Stimulated activated CD8-positive, alpha-beta memory T cell treated with anti-CD3 and anti-CD28 coated beads, Interleukin-12 subunit alpha, Interleukin-12 subunit beta, amount 100 ng/mL, for 24 hours (primary cell): ENCODE data around the gene AMIGO1.
A peak's percentile ranks its signal among the peaks of the same experiment; 100 is the strongest.

Experiments used
- DNase-seq: peaks from one replicate; pipeline ENCODE4 v3.0.0-alpha.2; 2020; ENCODE audit errors: extremely low read depth

AMIGO1 gene, protein sequence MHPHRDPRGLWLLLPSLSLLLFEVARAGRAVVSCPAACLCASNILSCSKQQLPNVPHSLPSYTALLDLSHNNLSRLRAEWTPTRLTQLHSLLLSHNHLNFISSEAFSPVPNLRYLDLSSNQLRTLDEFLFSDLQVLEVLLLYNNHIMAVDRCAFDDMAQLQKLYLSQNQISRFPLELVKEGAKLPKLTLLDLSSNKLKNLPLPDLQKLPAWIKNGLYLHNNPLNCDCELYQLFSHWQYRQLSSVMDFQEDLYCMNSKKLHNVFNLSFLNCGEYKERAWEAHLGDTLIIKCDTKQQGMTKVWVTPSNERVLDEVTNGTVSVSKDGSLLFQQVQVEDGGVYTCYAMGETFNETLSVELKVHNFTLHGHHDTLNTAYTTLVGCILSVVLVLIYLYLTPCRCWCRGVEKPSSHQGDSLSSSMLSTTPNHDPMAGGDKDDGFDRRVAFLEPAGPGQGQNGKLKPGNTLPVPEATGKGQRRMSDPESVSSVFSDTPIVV

GRCh38 chr1:109509176-109510134 lies at the start of gene AMIGO1:
Gene AMIGO1 (minus strand): TSS chr1:109509727. CDS start chr1:109508912, 815 bp downstream.
- DNase-seq: no peak

DNA sequence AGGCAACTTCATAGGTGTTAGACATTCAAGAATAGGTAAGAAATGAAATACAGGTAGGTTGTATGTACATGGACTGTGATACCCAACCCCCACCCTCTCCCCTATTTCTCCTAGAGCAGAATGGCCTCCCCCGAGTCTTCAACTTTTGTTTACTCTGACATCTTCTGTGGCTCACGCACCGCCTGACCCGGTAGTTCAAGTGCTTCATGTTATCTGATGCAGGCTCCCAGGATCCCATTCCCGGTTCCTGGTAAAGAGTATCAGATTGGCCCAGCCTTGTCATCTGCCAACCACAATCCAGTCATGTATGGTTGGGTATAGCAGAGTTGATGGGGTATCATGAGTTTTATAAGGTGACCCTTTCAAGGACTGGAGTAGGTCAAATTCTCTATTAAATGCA lies 48.0 kb upstream of the AMIGO1 start:
- no peak for DNase-seq

- no peak for DNase-seq
These were observed 47.0 kb upstream of the AMIGO1 start for GRCh38 chr1:109556563-109556962.

DNA sequence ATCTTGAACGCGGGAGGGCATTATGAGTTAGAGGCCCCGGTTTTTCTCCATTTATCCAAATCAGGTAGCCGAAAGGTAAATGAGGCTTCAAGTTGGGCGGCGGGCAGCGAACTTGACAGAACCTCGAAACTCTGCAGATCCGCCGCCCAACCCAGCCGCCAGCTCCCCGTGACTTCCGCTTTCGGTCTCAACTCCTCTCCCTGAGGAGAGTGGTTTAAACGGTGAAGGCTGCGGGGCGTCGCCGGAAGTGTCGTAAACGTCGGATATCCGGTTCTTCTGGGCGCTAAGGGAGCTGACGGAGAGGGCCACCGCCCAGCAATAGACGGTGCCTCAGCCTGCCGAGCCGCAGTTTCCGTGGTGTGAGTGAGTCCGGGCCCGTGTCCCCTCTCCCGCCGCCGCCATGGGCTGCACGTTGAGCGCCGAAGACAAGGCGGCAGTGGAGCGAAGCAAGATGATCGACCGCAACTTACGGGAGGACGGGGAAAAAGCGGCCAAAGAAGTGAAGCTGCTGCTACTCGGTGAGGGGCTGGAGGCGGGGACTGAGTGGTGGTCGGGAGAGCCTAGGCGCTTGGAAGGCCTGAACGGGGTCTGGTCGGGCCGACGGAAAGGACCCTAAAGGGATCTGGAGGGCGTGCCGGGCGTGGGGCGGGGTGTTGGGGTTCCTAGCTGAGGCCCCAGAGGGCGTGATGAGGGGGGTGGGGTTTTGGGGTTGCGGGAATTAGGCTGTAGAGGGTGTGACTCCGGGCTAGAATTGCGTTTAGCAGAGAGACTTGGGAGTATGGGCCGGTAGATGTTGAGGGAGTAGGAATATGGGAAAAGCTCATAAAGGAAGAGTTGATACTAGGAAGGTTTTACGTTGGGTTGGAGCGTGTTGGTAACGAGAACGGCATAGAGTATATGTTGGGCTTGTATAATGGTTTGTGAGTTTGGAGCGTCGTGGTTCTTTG lies 39.1 kb upstream of the AMIGO1 start, which contains the start of gene GNAI3:
GNAI3 (plus strand) TSS at position 295 of the 947 bp plus-strand sequence; CDS start at position 401, 106 bp downstream.
- DNase-seq: peak; percentile 91

- DNase-seq: no peak
These were observed 38.2 kb upstream of the AMIGO1 start for GRCh38 chr1:109547463-109548320.

DNA sequence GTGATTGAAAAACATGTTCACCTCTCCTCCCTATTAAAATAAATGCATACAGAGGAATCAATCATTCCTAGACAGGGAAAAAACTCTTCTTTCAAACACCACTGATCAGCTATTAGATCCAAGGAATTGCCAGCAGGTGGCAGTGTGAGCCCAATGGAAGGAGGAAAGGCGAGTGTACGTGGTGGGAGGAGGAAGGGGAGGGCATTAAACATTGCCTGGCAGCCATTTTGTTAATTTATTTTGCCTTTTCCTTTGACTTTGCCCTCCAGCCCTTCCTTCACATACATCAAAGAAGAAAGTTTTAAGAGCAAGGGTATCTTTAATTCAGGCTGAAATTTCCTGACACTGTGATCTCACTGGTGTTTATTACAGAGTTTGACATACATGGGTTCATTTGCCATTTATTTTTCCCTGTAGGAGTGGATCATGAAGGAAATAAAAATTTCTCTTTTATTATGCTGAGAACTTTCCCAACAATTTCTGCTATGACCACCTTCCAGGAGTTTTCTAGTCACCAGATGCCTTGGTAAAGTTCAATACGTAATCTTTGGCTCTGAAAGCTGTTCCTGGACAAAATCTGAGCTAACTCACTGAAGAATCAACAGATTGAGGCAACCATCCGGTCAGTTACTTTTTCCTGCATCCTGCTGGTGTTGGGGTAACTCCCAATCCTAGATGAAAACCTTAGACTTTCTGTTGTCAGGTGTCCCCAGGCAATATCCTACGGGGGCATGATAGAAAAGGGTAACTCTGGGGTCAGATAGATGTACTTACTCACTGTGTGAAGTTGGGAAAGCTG lies 37.0 kb upstream of the AMIGO1 start:
- peak; percentile 65 for DNase-seq

DNA sequence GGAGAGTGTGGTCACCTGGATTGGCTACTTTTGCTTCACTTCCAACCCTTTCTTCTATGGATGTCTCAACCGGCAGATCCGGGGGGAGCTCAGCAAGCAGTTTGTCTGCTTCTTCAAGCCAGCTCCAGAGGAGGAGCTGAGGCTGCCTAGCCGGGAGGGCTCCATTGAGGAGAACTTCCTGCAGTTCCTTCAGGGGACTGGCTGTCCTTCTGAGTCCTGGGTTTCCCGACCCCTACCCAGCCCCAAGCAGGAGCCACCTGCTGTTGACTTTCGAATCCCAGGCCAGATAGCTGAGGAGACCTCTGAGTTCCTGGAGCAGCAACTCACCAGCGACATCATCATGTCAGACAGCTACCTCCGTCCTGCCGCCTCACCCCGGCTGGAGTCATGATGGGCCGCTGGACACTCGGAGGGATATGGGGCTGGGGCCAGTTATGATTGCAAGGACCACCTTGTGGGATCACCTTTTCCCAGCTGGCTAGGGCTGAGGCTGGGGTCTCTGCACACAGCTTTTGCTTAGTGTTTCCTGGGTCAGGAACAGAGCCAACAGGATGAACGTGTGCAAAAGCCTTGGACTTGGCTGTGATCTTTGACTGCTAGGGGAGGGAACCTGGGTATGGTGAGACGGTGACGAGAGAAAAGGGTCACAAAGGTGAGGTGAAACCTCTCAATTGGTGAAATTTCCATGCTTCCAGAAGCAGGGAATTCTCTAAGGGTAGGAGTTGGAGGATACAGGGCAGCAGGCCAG lies 34.6 kb upstream of the AMIGO1 start:
- no peak for DNase-seq

DNA sequence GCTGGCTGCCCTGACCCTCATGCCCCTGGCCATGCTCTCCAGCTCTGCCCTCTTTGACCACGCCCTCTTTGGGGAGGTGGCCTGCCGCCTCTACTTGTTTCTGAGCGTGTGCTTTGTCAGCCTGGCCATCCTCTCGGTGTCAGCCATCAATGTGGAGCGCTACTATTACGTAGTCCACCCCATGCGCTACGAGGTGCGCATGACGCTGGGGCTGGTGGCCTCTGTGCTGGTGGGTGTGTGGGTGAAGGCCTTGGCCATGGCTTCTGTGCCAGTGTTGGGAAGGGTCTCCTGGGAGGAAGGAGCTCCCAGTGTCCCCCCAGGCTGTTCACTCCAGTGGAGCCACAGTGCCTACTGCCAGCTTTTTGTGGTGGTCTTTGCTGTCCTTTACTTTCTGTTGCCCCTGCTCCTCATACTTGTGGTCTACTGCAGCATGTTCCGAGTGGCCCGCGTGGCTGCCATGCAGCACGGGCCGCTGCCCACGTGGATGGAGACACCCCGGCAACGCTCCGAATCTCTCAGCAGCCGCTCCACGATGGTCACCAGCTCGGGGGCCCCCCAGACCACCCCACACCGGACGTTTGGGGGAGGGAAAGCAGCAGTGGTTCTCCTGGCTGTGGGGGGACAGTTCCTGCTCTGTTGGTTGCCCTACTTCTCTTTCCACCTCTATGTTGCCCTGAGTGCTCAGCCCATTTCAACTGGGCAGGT lies 33.9 kb upstream of the AMIGO1 start:
- DNase-seq: no peak

- DNase-seq: no peak
These were observed 33.1 kb upstream of the AMIGO1 start for GRCh38 chr1:109542657-109543056.

DNA sequence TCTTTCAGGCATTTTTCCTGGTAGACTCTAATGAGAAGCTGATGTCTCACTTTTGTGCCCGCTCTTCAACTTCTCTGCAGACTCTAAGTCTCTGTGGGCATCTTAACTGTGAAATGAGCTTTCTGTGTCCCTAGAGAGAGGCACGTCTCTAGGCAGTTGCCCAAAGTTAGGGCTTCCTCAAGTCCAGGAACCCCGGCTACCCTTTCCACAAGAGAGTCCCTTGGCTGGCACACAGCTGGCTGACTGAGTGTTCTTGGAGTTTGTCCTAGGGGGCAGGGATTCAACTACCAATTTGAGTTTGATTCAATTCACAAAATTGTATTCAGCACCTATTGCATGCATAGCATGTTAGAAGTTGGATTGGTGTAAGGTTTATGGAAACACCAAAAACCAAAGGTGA lies 31.6 kb upstream of the AMIGO1 start:
- DNase-seq: no peak

GRCh38 chr1:109539676-109540075 lies 30.1 kb upstream of the AMIGO1 start, which contains the start of gene GPR61:
Gene GPR61 (plus strand): TSS chr1:109539872. CDS start chr1:109543023, 3,151 bp downstream.
- DNase-seq: no peak

DNA sequence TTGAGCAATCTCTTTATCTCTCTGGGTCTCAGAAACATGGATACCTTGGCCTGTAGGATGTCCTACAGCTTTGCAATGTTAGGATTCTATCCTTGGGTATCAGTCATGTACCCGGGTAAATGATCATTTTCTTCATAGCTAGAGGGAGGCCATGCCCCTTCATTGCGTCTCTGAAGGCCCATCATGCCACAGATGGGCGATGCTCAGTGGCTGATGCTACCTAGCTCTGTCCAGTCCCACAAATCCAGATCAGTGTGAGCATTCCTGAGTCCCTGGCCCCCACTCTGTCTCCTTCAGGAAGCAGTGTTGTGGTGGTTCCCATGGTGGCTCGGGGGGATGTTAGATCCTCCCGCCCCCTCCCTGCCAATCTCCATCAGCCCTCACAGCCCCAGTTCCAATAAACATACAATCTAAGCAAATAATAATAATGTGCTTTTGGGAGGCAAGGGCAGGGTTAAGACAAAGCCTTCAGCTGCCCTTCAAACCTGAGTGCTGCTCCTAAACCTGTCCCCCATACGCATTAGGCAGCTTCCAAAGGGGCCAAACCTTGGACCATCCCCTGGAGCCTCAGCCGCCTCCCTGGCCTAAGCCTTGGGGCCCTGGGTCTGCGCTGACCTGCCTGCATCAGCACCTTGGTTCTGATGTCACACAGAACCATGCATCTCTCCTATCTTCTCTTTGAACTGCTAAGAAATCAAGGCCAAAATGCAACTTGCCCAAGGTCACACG lies 29.5 kb upstream of the AMIGO1 start:
- DNase-seq: no peak

DNA sequence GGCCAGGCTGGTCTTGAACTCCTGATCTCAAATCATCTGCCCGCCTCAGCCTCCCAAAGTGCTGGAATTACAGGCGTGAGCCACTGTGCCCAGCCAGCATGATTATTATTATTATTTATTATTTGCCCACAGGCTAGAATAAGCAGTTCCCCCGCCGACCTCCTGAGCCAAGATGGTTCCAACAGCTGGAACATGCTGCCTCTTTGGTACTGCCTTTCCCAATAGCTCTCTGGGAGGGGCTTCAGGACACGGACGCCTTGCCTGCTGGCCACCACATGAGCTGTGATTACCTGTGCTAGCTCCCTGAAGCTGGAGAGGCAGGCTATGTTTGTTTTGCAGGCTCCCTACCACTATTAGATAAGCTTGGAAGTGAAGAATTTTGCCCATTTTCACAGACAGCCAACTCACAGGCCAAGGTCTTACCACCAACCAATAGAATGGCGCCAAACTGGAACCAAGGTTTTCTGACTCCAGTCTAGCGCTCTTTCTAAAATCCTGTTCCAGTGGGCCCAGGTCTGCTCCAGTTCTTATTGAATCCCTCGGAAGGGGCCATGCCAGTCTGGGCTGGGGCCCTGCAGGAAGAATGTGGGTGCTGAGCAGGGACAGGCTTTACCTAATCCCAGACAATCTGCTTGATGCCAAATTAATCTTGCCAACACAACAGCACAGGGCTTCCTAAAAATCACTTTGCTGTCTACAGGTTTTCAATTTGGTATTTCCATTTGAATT lies 28.1 kb upstream of the AMIGO1 start:
- DNase-seq: no peak

DNA sequence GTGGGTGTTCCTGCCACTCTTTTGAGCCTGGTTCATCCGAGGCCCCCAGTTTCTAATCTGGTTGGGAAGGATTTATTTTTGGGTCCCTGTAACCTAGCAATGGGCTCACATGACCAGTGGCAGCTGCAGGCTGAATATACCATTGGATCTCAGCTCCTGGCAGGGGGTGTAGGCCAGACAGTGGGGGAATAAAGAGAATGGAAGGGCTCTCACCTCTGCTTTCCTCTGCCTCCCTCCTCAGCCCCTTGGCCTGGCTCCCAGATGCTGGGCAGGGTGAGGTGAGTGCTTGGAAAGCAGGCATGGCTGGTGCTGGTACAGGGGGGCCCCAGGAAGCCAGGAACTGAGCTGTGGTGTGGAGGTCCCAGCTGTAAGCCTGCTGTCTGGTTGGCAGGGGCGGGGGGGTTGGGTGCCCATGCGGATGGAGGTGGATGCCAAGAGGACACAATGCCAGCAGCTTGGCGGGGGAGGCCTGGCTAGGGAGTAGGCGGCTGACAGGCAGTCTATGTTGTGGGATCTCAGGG lies 26.5 kb upstream of the AMIGO1 start:
- DNase-seq: no peak

- DNase-seq: no peak
These were observed 26.0 kb upstream of the AMIGO1 start for GRCh38 chr1:109535481-109535880.

DNA sequence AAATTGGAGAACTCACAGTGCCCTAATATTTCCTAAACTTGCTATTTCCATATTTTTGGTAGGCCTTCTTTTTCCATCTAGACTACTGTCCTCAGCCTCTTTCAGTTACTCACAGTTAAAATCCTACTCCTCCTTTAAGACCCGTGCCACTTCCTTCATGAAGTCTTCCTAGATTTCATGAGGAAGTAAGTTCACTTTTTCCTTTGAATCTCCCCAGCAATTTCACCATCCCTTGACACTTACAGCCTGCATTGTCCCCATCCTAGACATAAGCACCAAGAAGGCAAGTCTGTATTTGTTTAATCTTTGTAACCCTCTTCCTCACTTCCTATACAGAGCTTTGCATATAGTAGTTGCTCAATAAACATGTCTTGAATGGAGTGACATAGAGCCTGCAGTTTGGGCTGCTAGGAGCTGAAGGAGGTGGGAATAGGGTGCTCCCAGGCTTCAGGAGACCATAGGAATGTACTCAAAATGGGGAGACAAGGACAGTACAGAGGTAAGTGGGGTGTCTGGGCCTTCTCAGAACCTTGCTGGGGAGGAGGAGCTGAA lies 24.9 kb upstream of the AMIGO1 start:
- DNase-seq: no peak
